Left renal pelvis (tissue), 4 donors: Measurements from ENCODE around the gene KLHDC10. TPM values are rescaled to one million over a fixed set of nuclear protein-coding genes. Genes with fewer than 3 reads are reported as not detected.
A peak's percentile ranks its signal among the peaks of the same experiment; 100 is the strongest.
"Not testable (repeated sequence)": the region's sequence is repeated elsewhere in the genome, so short reads cannot be mapped to it uniquely, and the experiment has no call there.

Source experiments
- DNase-seq, 4 donors: peaks; one replicate each; pipeline ENCODE4 v3.0.0-alpha.2; 2013; ENCODE audit warnings: low read depth in 4 of 4, low spot score in 3 of 4
- polyA plus RNA-seq, 4 donors: library from polyadenylated mRNA; unstranded; fragments of 120-200 nt; gene quantifications; one replicate each; pipeline ENCODE4 v1.2.1, GENCODE V29; 2013; ENCODE audit not compliant: insufficient read length in 4 of 4

KLHDC10 gene
- polyA plus RNA-seq, 4 donors = 49.4 to 56.4 (median 53.5) TPM

DNA sequence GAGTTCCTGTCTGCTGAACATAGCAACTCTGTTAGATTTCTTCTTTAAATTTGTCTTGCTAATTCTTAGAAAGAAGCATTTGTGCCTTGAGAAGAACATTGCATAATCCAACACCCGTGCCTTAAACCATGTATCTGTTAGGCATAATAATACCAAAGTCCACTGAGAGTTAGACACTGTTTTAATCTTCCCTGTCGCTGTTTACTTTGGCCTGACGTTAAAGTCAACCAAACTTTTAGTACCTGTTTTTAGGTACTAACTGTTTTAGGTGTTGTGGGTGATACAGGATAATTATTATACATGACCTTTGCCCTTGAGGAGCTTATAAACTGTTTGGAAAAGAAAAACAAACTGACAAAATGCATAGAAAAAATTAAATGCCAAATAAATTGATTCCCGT, 43.6 kb downstream of the KLHDC10 start:
- no peak for DNase-seq

DNA sequence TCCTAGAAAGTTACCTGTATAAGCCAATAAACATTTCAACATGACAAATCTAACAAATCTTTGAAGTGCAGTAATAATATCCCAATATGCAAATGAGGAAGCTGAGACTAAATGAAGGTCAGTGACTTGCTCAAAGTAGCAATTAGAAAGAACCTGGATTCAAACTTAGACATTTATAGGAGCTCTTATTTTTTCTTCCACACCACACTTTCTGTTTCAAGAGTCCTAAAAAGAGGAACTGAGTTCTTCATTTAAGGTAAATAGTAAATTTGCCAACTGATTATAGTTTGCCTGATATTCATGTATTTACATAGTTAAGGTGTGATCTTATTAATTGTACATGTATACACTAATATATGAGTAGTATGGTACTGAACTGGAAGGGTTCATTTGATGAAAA, 44.0 kb downstream of the KLHDC10 start:
- DNase-seq = no peak

DNA sequence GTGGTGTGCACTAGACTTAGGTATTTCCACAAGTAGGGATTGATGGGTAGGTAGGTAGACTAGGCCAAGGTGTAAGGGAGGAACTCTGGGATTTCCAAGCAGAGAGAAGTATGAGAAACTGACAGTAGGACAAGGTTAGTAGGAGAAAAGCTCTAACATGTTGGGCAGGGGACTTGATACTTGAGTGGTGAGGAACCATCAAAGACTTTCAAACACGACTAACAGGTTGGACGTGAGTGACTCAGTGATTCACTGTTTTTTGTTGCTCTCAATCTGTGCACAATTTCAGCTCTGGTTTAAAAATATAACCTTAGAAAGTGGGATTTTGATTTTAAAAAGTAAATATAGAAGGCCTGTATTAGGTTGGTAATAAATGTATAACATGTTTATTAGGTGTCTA, 44.4 kb downstream of the KLHDC10 start:
- no peak for DNase-seq

DNA sequence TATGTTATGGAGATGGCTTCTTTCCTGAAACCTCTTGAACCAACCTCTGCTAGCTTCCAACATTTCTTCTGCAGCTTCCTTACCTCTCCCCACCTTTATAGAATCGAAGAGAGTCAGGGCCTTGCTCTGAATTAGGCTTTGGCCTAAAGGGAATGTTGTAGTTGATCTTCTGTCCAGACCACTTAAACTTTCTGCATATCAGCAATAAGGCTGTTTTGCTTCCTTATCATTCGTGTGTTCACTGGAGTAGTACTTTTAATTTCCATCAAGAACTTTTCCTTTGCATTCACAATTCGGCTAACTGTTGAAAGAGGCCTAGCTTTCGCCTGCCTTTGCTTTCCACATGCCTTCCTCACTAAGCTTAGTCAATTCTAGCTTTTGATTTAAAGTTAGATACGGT, 48.0 kb downstream of the KLHDC10 start:
- DNase-seq = no peak

DNA sequence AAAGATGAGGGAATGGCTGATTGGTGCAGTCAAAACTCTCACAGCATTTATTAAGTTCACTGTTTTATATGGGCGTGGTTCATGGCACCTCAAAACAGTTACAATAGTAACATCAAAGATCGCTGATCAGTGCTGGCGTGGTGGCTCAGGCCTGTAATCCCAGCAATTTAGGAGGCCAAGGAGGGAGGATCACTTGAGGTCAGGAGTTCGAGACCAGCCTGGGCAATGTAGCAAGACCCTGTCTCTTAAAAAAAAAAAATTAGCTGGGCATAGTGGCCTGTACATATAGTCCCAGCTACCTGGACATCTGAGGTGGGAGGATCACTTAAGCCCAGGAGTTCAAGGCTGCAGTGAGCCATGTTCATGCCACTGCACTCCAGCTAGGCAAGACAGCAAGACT, 48.5 kb downstream of the KLHDC10 start:
- no peak for DNase-seq

DNA sequence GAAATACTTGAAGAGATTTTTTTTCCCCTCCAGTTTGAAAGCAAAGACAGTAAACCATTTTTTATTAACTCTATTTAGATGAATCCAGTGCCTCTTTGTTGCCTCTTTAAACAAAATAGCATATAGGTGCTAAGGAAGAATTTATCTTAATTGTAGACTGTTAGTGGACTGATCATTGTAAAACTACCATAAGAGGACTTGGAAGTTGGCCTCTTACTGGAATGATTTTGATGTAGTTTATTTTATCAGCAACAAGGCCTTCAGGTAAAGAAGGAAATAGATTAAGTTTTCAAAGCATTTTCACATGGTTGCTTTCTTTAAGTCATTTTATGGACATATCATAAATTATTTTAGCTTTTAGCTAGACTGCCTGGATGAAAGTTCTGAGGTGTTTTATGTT, 53.2 kb downstream of the KLHDC10 start:
- DNase-seq = no peak

DNA sequence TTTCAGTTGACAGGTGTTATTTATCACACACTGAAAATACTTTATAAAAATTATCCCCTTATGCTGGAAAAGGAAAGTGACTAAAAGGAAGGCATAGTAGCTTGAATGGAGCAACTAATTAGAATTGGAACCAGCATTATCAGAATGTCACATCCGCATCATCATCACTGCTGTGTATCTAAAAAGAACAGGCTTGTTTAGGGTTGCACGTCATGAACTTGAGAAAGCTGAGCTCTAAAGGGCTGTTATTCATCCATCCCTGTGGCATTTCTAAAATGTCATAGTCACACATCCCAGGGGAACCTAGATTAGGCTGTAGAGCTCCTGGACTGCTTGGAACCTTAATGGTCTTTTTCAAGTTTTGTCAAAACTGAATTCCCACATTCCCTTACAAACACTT, 54.4 kb downstream of the KLHDC10 start:
- no peak for DNase-seq

DNA sequence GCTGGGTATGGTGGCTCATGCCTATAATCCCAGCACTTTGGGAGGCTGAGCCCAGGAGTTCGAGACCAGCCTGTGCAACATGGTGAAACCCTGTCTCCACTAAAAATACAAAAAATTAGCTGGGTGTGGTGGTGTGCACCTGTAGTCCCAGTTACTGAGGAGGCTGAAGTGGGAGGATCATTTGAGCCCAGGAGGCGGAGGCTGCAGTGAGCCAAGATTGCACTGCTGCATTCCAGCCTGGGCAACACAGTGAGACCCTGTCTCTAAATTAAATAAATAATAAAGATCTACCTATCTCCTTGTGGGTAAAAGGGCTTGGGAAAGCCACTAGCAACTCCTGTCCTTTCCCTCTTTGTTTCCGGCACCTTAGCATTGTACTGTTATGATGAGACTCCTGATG, 56.5 kb downstream of the KLHDC10 start:
- DNase-seq = not testable (repeated sequence)

DNA sequence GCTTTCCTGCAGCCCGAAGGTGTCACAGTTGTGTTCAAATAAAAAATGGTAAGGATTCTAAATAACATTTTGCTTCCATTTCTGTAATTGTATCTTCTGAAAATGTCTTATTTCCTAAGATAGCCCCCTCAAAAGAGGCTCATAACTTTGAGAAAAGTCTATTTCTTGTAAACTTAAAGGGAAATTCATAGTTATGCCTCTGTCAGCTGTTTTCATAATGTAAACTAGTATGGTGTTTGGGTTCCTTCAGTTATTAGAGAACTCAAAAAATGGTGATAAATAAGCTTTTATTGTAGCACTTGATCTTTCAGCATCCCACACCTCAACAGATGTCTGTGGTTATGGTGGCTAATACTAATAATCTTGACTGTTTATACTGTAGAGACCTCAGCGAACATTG, 57.1 kb downstream of the KLHDC10 start:
- DNase-seq = no peak

DNA sequence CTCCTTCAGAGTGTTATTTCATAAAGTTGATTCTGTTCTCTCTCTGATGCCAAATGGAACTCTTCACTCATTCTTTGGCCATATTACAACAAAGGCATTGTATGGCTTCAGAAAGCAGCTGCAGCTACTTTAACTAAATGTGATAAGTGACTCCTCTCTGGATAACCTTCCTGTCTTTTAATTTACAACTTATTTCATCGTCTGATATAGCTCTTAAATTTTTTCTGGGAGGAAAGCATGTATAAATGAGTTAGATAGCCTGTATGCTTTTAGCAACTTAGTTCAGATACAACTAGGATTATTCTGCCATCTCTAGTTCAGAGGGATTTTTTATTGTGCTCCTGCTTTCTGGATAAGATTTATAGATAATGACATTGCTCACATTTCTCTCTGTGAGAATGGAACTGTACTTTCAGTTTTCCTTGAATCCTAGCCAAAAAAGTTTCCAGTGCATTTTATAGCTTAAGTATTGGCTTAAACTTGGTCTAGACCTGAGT, 57.5 kb downstream of the KLHDC10 start:
- peak in 1 of 4 donors; percentile 44 for DNase-seq

DNA sequence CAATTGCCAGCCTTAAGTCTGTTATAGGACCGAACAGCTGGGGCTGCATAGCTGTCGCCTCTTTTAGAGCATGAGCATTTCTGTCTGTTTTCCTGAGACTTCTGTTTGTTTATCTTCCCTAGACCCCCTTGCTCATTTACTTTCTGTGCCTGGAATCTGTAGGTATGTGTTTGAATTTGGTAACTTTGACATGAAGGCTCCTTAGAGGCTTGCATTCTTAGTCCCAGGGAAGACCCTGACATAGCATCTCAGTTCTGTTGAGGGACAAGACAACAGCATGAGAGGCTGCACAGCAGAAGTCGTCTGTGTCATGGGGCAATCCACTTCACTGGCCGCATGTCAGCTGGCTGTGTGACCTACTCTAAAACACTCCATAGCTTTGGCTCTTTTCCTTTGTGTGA, 58.7 kb downstream of the KLHDC10 start:
- DNase-seq = no peak

DNA sequence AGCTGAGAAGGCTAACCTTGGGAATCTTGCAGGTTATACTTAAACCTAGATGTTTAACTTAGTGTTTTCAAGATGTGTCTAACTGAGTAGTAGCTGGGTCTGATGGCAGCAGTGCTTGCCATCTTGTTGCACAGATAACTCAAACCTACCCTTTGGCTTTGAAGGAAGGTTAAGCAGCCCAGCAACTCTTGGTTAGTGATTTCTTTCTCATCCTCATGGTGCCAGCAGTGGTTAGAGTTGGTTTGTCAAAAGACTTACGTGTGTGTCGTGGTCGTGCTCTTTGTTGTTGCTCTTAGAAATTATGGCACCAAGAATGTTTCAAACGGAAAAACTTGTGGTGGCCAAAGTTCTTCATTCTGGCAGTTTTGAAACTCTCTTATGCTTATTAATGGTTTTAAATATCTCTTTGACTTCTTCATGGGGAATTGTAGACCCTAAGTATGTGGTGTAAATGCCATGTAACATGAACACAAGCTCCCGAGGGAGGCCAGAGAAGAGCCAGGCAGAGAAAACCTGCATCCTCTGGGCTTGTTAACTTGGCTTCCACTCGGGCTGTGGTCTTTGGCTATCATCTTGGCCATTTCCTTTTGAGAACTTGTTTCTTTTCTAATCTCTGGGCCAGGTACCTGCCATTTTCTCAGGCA, 61.0 kb downstream of the KLHDC10 start:
- DNase-seq = no peak

DNA sequence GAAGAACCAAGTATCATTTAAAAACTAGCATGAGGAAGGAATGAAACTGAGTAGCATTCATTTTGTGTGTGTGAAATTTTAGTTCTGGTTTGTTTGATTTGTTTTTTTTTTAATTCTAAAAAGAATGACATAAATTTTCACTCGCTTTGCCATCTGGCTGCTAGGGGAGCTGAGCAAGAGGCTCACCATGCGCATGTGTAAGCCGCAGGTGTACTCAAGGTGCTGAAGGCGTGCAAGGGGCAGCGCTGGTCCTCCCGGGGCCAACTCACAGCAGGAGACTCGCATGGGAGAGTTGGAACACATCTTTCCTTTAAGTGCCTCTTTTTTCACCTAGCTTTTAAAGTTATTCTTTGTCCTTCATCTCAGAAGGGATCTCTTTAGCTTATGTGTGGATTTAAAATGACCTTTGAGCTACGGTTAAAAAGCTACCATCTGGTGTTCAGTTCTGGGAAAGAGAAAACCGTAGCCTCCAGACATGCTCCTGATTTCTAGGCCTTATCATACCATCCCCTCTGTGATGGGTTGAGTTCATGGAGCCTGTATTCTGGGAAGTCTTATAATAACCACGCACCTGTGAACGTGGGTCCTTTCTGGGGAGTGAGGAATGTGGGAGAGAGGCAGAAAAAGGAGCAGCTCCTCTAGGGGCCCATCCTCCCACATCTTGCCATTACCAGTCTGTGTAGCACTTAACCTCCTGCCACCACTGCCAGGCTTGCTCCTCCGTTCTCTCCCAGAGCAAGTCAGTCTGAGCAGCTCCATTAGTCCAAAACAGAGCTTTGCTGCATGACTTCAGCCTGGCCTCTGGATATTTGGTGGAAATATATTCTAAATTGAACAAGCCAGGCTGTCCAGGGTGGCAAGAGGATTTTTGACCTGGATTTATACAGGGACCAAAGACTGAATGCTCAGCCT, 61.9 kb downstream of the KLHDC10 start:
- no peak for DNase-seq

DNA sequence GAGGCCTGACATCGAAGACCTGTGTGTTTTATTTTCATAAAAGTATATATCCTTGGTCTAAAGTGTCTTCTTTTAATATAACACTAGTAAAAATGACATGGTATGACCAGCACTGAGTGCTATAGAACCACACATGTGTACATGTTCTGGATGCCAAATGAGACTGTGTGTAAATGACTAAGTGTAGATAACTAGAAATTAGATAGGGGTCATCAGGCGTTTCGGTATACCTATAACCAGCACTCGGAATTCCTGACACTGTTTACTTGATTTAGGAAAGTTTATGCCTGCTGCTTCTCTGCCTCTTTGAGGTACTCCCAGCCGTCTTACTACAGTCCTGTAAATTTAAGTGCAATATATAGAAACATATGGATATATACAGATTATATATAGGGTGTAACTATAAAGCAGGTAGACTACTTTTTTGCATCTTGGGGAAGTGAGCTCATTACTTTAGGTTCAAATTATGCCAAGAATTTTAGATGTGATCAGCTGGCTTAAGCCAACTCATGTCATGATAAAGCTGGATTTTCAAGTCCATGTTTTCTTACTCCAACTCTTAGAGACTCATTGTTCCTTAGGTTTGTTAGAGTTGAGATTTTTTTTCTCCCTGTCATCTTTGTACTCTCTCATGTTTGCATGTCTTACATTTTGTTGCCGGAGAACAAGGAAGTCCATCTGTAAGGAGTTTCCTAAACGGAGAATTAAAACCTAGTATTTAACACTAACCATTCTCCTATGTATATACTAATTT, 62.9 kb downstream of the KLHDC10 start:
- no peak for DNase-seq

DNA sequence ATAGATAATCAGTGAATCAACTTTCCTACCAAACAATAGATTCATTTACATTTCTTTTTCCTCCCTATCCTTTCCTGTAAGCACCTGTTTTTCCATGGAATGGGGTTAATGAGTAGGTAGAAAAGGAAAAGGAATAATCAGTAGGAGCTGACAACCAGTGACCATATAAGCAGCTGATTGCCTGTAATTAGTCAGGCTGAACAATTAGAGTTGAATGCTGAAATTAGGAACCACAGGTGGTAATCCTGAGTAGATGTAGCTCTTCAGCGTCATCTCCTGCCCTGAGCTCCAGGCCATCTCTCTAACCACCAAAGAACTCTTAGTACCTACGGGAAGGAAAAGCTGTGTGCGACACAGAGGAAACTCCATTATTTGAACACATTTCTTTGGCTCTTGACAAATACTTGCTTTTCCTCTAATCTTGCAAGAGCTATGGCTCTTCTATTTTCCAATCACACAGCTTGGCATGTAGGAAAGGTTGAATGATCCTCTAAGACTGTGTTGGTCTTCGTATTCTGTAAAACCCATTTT, 63.8 kb downstream of the KLHDC10 start:
- no peak for DNase-seq

DNA sequence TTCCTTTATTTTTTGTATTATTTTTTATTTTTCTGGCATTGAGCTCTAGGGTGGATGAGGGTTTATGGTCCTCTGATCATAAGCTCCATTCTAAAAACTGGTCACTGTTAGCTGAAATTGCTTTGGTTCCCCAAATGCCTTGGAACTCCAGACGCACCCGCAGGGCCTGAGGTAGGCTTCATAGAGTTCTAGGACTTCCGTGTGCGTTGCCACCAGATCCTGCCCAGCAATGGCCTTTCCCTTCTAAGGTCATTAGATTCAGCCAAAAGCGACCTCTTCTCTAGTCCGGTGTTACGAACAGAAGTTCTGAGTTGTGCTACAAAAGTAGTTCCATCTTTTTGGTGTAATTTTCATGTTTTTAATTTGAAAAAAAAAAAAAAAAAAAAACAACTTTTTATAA, 64.4 kb downstream of the KLHDC10 start:
- DNase-seq = no peak

DNA sequence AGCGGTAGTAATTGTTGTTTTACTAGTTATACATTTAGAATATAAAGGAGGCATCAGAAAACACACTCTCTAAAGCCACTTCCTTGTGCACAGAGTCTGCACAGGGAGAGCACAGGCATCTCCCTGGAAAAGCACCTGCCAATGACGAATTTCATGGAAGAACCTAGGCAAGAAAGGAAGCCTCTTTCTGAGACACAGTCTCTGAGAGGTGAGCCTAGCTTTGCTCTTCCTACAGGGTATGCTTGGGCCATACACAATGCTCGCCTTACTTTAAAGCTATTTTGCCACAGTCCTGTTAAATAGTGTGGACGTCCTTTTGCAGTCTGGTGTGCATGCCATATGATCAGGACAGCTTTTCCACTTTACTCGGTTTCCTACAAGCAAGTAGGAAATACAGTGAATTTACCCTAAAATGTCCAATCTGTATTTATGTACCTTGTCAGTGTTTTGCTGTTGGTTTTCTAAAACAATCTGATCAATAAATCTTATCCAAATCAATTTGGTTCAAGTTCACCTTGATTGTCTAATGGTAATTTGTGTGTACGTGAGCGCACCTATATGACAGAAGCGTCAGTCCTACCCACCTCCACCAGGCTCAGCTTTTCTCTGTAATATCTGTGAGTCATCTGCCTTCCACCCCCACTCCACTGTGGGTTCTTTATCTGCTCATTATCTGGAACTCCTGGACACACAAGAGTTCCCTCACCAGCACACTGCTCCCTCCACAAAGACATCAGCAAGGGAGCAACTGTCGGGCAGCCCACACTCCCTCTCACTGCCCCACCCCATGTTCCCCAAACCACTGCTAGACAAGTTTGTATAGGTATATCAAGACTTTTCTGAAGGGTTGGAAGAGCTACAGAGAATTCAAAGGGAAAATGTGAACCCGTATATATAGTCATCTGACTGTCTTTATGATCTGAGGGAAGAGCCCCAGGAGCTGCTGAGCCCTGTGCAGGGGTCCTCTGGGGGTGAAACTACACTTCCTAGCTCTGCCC, 65.2 kb downstream of the KLHDC10 start:
- DNase-seq = no peak

DNA sequence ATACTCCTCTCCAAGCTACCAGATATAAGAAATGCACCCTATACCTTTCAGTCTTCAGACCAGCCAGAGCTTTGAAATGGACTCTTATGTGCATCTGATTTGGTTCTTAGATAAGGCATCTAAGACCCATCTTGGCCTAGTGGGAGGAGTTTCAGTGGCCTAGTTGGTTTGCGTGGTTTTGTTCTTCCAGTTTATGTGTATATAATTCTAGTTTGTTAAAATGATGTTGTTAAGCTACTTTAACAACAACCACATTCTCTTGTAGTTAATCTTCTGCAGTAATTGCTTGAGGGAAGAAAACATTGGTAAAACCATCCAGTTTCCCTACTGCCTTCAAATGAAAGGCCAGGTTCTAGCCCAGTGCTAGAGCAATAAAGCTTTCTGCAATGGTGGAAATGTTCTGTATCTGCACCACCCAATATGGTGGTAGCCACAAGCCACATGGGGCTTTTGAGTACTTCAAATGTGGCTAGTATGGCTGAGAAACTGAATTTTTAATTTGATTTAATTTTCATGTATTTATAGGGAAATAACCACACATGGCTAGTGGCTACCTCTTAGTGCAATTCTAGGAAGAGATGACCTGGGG, 66.3 kb downstream of the KLHDC10 start:
- no peak for DNase-seq

DNA sequence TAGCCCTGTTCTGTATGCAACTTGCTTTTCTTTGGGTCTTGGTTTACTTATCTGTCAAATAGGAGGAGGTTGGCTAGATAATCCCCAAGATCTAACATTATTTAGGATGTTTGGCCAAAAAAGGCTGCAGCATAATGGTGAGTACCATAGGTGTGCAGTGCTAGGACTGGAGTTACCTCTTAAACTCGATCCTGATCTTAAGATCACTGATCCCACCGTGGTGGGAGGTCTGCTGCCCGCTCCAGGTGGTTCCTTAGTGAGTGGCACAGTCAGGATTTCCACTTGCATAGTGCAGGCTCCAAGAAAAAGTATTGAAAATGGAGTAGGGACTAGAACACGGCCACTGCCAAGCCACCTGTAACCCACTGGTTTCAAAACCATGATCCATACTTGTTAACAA, 66.9 kb downstream of the KLHDC10 start:
- no peak for DNase-seq
